ENCODE measurements around the gene ACSL5.

The ACSL5 gene, protein sequence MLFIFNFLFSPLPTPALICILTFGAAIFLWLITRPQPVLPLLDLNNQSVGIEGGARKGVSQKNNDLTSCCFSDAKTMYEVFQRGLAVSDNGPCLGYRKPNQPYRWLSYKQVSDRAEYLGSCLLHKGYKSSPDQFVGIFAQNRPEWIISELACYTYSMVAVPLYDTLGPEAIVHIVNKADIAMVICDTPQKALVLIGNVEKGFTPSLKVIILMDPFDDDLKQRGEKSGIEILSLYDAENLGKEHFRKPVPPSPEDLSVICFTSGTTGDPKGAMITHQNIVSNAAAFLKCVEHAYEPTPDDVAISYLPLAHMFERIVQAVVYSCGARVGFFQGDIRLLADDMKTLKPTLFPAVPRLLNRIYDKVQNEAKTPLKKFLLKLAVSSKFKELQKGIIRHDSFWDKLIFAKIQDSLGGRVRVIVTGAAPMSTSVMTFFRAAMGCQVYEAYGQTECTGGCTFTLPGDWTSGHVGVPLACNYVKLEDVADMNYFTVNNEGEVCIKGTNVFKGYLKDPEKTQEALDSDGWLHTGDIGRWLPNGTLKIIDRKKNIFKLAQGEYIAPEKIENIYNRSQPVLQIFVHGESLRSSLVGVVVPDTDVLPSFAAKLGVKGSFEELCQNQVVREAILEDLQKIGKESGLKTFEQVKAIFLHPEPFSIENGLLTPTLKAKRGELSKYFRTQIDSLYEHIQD

DNA sequence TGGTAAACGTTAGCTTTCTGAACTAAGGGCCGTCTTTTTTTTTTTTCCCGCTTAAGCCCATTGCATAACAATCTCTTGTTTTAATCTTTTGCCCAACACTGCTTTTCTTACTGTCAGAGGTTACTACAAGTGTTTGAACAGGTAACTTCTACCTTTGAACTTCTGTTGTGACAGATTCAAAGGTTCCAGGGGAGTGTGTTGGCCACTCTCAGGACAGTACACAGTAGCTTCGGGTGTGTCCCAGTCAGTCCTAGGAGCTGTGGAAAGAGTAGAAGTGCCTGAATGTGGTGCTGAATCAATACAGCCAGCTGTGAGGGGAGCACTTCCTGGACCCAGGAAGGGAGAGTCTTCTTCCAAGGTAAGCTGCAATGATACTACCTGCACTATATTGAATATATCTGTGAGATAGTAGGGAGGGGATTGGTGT lies at the start of gene ACSL5:
Gene ACSL5 (plus strand): TSS at position 205 of the 427 bp plus-strand sequence. CDS start 20,831 bp downstream, outside the sequence.
- DNase-seq (ENCODE audit: low read depth in 2 of 3, low spot score in 1 of 3) = no peak

DNA sequence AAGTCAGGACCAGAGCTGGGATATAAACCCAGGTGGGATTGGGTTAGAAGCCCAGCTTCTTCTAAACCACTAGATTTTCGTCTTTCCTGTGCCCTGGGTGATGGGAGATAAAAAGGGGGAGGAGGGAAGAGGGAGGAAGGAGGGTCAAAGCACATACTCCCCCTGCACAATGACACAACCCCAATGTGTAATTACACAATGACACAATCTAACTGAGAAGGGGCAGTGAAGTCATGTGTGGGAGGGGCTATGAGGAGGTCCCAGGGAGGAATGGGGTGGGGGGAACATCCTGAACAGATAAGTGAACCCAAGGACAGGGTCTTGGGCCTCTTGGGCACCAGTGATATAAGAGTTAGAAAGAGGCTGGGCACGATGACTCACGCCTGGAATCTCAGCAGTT lies 46.2 kb upstream of the ACSL5 start:
- DNase-seq (ENCODE audit: low read depth in 2 of 3, low spot score in 1 of 3) = no peak

DNA sequence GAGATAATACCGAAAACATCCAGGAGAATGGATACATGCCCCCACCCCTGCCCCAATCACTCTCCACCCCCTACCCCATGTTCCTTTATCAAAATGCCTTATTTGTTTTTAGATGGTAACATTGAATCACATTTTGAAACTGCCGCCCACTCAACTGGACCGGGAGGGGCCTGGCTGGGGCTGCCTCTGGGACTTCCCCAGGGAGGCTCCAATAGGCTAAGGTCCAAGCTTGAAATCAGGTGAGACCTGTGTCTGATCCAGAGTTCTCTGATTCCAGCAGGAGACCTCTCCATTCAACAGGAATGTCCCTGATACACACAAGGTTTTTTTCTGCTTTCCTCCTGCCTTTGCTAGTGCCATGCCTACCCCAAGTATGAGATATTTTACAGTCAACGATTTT lies 43.8 kb upstream of the ACSL5 start:
- no peak for DNase-seq (ENCODE audit: low read depth in 2 of 3, low spot score in 1 of 3)

- DNase-seq (ENCODE audit: low read depth in 2 of 3, low spot score in 1 of 3) = no peak
Measured at GRCh38 chr10:112330607-112331160, 43.2 kb upstream of the ACSL5 start.

GRCh38 chr10:112332022-112332421 lies 41.9 kb upstream of the ACSL5 start:
- no peak for DNase-seq (ENCODE audit: low read depth in 2 of 3, low spot score in 1 of 3)

- no peak for DNase-seq (ENCODE audit: low read depth in 2 of 3, low spot score in 1 of 3)
Measured at GRCh38 chr10:112332509-112333228, 41.2 kb upstream of the ACSL5 start.

GRCh38 chr10:112333452-112333851 lies 40.5 kb upstream of the ACSL5 start:
- DNase-seq (ENCODE audit: low read depth in 2 of 3, low spot score in 1 of 3) = no peak

DNA sequence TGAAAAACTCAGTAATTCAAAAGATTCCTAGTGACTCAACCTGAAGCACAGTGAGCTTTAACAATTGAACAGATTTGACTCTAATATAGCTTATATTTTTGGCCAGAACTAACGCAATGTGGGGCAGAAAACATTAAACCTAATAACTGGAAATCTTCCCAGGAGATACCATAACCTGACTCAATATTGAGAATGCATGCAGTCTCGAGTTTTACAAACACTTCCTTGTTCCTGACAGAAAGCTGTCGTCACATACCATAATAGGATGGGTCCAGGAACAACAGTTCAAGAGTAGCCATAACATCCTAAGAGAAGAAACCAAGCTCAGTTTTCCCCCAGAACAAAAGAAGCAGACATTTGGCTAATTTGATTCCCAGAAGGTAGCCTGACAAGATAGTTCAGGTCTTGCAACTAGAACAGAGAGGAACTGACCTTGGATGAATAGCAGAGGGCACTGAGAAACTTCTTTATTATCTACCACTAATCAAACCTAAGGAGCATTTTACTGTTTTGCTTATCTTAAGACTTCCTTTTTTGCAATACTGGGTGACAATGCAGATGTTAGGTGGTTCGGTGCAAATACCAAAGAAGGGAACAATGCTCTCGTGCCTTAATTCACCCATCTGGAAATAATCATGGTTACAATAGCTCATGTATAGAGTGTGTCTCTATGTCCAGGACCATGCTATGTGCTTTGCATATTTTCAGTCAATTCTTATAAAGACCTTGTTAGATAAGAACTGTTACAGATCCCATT lies 38.6 kb upstream of the ACSL5 start:
- no peak for DNase-seq (ENCODE audit: low read depth in 2 of 3, low spot score in 1 of 3)

- no peak for DNase-seq (ENCODE audit: low read depth in 2 of 3, low spot score in 1 of 3)
Measured at GRCh38 chr10:112335868-112336265, 38.0 kb upstream of the ACSL5 start.

DNA sequence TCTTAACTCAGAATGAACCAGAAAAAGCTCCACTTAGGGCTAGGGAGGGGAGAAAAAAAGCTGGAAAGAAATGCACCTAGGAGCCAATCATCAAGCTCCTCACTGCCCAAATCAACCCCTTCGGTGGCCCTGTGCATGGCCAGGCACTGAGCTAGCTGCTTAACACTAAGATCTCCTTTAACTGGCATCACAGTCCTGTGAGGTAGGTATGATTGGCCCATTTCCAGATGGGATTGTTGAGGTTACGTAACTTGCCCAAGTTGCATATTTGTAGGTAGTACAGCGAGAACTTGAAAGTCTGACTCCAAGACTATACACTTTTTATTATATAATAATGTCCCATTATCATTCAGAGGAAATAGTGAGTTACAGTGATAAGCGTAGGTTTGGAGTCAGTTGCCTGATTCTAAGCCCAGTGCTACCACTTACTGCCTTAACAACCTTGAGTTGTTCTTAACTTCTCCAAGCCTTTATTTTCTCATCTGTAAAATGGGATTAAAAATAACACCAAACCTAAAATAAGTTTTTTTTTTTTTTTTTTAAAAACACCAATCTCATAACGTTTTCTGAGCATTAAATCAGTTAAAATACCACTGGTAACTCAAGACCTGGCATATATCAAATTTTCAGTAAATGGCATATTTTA lies 37.2 kb upstream of the ACSL5 start:
- no peak for DNase-seq (ENCODE audit: low read depth in 2 of 3, low spot score in 1 of 3)

GRCh38 chr10:112338957-112339356 lies 35.0 kb upstream of the ACSL5 start:
- no peak for DNase-seq (ENCODE audit: low read depth in 2 of 3, low spot score in 1 of 3)

DNA sequence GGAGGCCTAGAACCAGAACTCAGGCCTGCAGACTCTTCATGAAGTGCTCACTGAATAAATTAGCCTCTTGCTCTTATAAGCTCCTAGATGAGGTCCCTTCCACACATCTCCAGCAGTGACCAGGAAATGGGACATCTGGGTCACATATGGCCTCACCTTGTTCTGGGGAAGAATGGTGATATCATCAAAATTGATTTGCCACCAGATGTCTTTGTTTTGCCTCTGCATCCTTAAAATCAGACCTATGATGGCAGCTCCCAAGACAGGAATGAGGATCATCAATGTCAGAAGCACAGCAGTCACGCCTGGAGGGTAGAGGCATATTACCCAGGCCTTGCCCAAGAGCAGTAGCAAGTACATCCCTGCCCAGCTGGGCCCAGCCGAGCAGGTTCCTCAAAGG lies 33.3 kb upstream of the ACSL5 start:
- DNase-seq (ENCODE audit: low read depth in 2 of 3, low spot score in 1 of 3) = no peak

DNA sequence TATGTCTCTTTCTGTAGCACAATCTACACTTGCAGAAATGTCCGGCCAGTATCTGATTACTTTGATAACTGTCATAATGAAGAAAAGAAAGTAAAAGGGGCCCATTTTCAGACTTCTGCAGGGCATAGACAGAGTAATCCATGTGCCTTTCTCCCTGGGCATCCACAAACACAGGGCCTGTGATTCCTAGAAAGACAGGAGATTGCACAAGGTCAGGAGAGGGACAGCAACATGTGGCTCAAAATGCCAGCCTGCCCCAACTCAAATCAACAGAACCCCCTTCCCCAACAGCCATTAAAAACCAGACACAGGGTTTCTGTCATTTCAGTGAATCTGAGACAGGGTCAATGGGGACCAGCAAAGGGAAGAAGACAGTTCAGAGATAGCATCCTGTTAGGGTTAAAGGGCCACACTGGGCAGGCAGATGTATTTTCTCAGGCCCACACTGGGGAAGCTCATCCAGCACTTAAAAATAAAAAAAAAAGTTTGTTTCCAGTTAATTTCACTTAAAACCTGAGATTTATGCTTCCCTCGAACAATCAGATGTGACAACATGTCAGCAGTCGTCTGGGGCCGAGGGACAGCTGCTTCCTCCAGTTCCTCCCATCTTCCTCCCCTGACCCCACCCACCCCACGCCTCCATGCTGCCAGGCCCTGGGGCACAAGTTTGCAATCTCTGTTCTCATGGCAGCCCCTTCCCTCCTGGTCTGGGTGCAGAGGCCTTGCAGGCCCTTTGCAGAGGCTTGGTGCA lies 30.7 kb upstream of the ACSL5 start:
- no peak for DNase-seq (ENCODE audit: low read depth in 2 of 3, low spot score in 1 of 3)

GRCh38 chr10:112344261-112344660 lies 29.7 kb upstream of the ACSL5 start:
- no peak for DNase-seq (ENCODE audit: low read depth in 2 of 3, low spot score in 1 of 3)

DNA sequence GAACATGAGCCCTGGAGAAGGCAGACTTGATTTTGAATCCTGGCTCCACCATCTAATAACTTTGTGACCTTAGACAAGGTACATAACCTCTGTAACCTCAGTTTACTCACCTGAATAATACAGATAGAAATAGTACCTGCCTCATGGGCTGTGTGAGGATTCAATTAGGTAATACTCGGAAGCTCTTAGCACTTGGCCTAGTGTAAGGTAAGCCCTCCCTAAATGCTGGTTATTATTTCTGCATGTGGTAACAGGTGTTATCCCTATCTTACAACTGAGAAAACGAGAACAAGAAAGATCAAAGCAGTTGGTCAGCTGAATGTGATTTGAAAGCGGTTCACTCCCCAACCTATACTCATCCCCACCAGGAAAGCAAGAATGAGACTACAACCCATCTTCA lies 28.7 kb upstream of the ACSL5 start:
- DNase-seq (ENCODE audit: low read depth in 2 of 3, low spot score in 1 of 3) = no peak

DNA sequence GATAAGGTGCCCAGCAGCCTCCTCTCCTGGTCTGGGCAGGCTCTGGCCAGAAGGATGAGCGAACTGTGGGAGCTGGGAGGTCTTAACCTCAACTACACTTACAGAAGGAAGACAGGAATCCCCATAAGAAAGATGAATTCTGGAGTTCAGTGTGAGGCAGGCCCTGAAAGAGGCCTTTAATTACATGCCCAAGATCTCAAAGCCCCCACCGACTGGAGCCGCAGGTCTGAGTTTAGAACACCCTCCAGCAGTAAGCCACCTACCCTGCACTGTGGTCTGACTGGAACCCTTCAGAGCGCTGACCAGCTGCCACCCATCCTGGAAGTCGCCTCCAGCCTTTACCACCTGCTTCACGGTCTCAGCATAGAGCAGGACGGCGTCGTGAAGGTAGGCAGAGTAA lies 28.2 kb upstream of the ACSL5 start:
- no peak for DNase-seq (ENCODE audit: low read depth in 2 of 3, low spot score in 1 of 3)

DNA sequence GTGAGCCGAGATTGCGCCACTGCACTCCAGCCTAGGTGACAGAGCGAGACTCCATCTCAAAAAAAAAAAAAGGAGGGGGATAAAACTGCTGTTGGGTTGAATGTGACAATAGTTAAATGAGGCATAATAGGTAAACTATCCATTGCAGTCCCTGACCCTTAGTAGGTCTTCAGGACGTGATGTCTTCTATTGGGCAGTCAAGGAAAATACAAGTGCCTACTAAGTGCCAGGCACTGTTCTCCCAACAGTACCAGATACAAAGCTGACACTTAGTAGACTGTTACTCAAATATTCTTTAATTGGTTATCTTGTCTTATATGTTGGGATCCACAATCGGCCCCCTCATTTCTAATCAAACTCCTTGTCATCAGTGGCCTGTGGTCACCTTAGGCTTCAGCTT lies 27.1 kb upstream of the ACSL5 start:
- DNase-seq (ENCODE audit: low read depth in 2 of 3, low spot score in 1 of 3) = no peak

DNA sequence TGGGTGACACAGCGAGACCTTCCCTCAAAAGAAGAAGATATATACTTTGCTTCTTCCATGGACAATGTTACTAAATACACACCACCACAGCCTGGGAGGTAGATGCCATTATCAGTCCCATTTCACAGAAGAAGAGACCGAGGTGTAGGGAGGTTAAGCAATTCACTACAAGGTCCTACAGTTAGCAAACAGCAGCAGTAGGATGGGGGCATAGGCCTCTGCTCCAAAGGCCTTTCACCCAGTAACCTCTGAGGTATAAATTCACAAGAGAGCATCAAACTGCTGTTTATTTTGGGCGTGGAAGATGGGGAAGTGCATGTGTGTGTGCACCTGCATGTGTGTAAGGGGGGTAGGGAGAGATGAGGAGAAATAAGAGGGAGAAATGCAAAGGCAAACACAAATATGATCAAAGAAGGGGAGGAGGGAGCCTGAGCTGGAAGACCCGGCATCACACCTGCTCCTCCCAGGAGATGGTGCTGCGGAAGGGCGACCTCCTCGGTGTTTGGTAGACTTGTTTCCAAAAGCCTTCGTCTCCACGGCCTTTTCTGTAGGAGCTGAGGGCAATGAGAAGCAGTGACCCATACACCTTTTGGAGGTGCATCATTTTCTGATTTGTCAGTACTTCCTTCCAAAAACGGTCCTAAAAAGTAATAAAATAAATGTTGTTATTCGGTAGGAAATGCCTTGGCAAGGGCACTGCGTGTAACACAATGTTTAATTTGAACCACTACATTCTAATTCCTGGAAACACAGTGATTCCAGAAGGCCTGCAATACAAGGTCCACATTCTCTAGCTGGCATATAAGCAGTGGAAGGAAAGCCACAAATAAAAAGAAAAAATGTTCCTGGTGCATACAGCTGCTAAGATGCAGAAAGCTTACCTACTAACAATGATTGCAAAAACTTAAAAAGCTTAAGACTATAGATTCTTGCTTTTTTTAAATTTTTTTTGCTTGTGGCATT lies 25.9 kb upstream of the ACSL5 start:
- no peak for DNase-seq (ENCODE audit: low read depth in 2 of 3, low spot score in 1 of 3)

DNA sequence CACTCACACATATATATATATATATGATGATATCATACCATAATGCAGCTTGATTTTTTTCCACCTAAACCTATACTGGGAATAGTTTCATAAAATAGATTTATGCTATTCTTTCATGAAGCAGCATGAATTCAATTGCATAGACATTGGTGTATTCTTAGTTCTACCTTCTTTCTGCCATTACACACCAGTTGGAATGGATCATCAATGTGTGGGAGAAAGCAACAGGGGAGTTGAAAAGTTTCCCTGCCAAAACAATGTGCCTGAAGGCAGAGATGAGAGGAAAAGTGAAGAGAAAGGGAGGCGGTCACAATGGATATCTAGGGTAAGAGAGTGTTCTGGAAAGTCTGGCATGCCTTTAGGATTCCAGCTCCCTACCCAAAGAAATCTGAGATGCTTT lies 25.2 kb upstream of the ACSL5 start:
- no peak for DNase-seq (ENCODE audit: low read depth in 2 of 3, low spot score in 1 of 3)
